Measurements from ENCODE around the gene KRTAP4-16. TPM values are rescaled to one million over a fixed set of nuclear protein-coding genes. Genes with fewer than 3 reads are reported as not detected.
"Not testable (repeated sequence)": the region's sequence is repeated elsewhere in the genome, so short reads cannot be mapped to it uniquely, and the experiment has no call there.

The KRTAP4-16 gene
- total RNA-seq, 4 donors from 2014 or later: not detected

DNA sequence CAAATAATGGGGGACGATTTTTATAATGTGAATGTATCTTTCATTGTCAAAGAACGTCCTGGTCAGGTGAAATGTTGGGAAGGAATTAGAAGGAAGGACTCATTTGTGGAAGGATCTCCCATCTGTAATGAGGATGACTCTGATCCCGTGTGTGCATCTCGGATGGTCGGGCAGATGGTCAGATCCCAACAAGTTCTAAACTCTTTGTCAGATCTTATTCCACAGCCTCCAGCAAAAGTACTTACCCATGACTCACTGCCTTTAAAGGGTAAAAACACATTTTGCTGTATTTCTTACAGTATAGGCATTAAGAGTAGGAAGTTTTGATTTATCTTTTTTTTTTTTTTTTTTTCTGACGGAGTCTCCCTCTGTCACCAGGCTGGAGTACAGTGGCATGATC, 3.5 kb downstream of the KRTAP4-16 start:
- intact Hi-C loops (cut with DNase I): no loop called here
- 41 to 45% methylated on average over 6 of the region's 6 CpGs for WGBS, 2 donors
- Histone ChIP-seq H3K27ac (no peak overlapping the region), H3K4me1 (no peaks in the 10 kb centered on the region), H3K9me3 (no peaks in the 10 kb centered on the region), H3K36me3 (no peaks in the 10 kb centered on the region), H3K27me3 (peaks cover 0 to 5% (median 0%) of the 10 kb centered on the region in 4 donors), H3K4me3 (no peak overlapping the region)
- no peak for TF ChIP-seq POLR2A (IDR thresholded peaks at IDR 0.05)
- TF ChIP-seq, protein P1, sequence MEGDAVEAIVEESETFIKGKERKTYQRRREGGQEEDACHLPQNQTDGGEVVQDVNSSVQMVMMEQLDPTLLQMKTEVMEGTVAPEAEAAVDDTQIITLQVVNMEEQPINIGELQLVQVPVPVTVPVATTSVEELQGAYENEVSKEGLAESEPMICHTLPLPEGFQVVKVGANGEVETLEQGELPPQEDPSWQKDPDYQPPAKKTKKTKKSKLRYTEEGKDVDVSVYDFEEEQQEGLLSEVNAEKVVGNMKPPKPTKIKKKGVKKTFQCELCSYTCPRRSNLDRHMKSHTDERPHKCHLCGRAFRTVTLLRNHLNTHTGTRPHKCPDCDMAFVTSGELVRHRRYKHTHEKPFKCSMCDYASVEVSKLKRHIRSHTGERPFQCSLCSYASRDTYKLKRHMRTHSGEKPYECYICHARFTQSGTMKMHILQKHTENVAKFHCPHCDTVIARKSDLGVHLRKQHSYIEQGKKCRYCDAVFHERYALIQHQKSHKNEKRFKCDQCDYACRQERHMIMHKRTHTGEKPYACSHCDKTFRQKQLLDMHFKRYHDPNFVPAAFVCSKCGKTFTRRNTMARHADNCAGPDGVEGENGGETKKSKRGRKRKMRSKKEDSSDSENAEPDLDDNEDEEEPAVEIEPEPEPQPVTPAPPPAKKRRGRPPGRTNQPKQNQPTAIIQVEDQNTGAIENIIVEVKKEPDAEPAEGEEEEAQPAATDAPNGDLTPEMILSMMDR (IDR thresholded peaks at IDR 0.05): no peak
- DNase-seq: no peak

DNA sequence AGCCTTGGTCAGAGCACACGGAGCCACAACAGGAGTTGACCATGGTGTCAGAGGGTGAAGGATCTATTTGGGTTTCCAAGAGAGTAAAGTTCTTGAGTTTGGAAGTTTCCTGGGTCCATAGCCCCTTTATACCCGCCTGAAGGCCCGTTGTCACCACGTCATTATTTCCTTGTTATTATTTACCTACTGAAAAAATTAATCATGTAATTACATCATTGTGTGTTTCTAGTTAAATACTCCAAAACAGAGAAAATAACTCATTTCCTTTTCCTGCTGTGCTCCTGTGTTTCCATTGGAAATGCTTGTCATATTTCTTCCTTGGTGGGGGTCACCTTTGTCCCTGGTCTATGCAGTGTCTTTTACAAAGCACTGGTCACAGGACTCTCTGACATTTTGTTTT, 4.0 kb downstream of the KRTAP4-16 start, which contains the start of gene KRTAP4-8:
TSS of gene KRTAP4-8 (minus strand) at position 101 of the 400 bp plus-strand sequence. CDS start at position 43, 58 bp downstream.
- H3K4me3 ChIP-seq: no peak within 1 kb of the TSS
- no peaks in the 10 kb centered on the region for H3K4me1 ChIP-seq
- TF ChIP-seq POLR2A (IDR thresholded peaks at IDR 0.05): no peak
- TF ChIP-seq, protein P1 (IDR thresholded peaks at IDR 0.05): no peak
- 59 to 60% methylated on average over 4 of the region's 4 CpGs for WGBS, 2 donors
- DNase-seq: no peak
- no peaks in the 10 kb centered on the region for H3K9me3 ChIP-seq
- H3K27me3 ChIP-seq: peaks cover 0 to 5% (median 0%) of the 10 kb centered on the region in 4 donors
- intact Hi-C loops (cut with DNase I): no loop called here
- no peak within 1 kb of the TSS for H3K27ac ChIP-seq
- H3K36me3 ChIP-seq: no peaks in the 10 kb centered on the region

DNA sequence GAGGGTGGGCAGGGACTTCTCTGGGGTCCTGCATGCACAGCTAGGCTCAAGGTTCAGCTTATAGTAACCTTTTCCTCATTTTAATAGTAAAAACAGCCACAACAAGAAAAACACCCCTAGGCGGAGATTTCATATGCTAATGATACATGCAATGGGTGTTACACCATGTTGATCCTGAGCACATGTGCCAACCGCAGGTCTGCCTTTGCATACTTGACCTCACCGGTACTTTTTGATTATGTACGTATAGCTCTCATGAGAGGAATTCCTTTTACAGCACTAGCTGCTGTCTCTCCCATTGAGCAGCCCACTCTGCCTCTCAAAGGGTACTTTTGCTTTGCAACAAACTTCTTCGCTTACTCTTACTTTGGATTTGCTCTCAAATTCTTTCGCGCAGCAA, 6.0 kb downstream of the KRTAP4-16 start:
- Histone ChIP-seq H3K9me3 (no peaks in the 10 kb centered on the region), H3K27me3 (peaks cover 0 to 5% (median 0%) of the 10 kb centered on the region in 4 donors), H3K4me1 (no peaks in the 10 kb centered on the region), H3K36me3 (no peaks in the 10 kb centered on the region), H3K27ac (no peak overlapping the region), H3K4me3 (no peak overlapping the region)
- intact Hi-C loops (cut with DNase I): no loop called here
- no peak for TF ChIP-seq POLR2A (IDR thresholded peaks at IDR 0.05)
- WGBS, 2 donors: 89 to 90% methylated on average over 7 of the region's 7 CpGs
- DNase-seq: no peak

DNA sequence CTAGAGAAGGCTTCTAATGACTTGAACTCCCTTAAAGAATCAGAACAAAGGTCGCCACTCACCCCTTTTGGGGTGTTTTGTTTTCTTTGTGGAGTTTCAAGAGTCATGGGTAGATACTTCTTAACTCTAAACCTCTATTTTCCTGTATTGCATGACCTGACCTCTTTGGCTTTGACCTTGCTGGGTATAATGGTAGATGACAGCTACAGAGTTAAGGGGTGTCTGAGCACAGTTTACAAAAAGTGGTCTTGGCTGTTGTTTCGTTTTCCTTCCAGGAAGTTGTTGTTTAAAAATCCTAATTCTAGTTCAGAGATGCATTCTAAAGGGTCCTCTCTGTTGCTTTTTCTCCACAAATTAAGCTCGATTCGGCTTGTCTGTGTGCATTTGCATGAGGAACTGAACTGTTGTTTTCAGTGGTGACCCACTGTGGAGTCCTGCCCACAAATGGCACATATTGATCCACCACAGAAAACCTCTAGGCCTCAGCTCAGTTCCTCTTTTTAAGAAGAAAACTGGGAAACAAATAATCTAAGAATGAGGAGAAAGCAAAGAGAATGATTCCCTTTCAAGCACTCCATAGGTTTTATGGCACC, 13.2 kb downstream of the KRTAP4-16 start:
- H3K9me3 ChIP-seq; H3K27me3 ChIP-seq; DNase-seq; H3K4me1 ChIP-seq; H3K4me3 ChIP-seq; H3K27ac ChIP-seq; H3K36me3 ChIP-seq; intact Hi-C loops (cut with DNase I): not testable (repeated sequence)
- 48 to 56% methylated on average over 3 to 4 of the region's 4 CpGs for WGBS, 2 donors

DNA sequence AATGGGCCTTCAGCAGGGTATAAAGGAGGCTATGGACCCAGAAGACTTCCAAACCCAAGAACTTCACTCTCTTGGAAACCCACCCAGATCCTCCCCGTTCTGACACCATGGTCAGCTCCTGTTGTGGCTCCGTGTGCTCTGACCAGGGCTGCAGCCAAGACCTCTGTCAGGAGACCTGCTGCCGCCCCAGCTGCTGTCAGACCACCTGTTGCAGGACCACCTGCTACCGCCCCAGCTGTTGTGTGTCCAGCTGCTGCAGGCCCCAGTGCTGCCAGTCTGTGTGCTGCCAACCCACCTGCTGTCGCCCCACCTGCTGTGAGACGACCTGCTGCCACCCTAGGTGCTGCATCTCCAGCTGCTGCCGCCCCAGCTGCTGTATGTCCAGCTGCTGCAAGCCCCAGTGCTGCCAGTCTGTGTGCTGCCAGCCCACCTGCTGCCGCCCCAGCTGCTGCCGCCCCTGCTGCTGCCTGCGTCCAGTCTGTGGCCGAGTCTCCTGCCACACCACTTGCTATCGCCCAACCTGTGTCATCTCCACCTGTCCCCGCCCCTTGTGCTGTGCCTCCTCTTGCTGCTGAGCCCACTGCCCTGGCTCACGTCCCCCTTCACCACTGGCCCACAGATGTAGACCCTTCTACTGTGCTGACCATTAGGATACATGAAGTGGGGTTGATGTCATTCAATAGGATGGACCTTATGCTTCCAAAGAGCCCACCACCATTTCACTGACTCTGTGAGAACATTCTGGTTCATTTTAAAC, 17.7 kb downstream of the KRTAP4-16 start, which contains the start of gene KRTAP4-7:
TSS of gene KRTAP4-7 (plus strand) at position 51 of the 757 bp plus-strand sequence. CDS start at position 108, 57 bp downstream.
- whole genome bisulfite sequencing, 2 donors: 66 to 93% methylated on average over 7 to 9 of the region's 14 CpGs
- H3K27me3 ChIP-seq; DNase-seq; H3K4me3 ChIP-seq; H3K9me3 ChIP-seq; H3K4me1 ChIP-seq; H3K36me3 ChIP-seq; intact Hi-C loops (cut with DNase I); H3K27ac ChIP-seq: not testable (repeated sequence)

DNA sequence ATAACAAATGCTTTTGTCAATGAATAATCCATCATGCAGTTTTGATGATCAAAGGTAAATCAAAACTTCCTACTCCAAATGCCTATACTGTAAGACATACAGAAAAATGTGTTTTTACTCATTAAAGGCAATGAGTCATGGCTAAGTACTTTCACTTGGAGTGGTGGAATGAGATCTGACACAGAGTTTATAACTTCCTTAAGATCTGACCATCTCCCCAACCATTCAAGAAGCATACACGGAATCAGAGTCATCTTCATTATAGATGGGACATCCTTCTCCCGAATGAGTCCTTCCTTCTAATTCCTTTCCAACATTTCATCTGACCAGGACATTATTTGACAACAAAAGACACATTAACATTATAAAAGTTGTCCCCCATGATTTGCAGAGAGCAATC, 18.6 kb downstream of the KRTAP4-16 start:
- 30 to 52% methylated on average over 2 of the region's 2 CpGs for WGBS, 2 donors
- H3K4me3 ChIP-seq; H3K27me3 ChIP-seq; H3K4me1 ChIP-seq; intact Hi-C loops (cut with DNase I); H3K9me3 ChIP-seq; DNase-seq; H3K36me3 ChIP-seq; H3K27ac ChIP-seq: not testable (repeated sequence)

DNA sequence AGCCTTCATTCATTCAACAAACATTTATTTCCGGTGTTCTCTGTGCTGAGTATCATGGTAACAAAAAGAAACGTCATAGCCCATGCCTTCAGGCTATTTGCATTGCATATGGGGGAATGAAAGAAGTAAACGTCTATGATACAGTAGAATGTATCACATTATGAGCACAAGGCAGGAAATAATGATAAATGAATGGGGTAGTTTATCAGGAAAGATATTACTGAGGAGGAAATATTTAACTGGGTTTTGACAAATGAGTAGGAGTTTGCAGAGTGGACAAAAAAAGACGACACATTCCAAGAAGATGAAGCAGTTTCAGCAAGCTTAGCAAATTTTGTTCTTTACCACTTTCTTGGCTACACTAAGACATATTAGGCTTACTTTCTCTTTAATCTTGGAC, 19.4 kb downstream of the KRTAP4-16 start:
- intact Hi-C loops (cut with DNase I): no loop called here
- no peak for DNase-seq
- whole genome bisulfite sequencing, 2 donors: 24 to 42% methylated on average over 4 of the region's 4 CpGs
- H3K4me1 ChIP-seq: no peaks in the 10 kb centered on the region
- TF ChIP-seq, protein P1 (IDR thresholded peaks at IDR 0.05): no peak
- TF ChIP-seq POLR2A (IDR thresholded peaks at IDR 0.05): no peak
- no peaks in the 10 kb centered on the region for H3K9me3 ChIP-seq
- H3K36me3 ChIP-seq: no peaks in the 10 kb centered on the region
- H3K4me3 ChIP-seq: no peak overlapping the region
- no peak overlapping the region for H3K27ac ChIP-seq
- H3K27me3 ChIP-seq: no peaks in the 10 kb centered on the region

All from esophagus squamous epithelium (tissue), 5 donors.